Measurements from ENCODE around the gene KXD1.

KXD1 gene

GRCh38 chr19:18611327-18612050 lies 53.8 kb downstream of the KXD1 start:
- H3K4me2 ChIP-seq (ENCODE audit: low read length), result peak overlapping the region; percentile 46

GRCh38 chr19:18612051-18612771 lies 54.5 kb downstream of the KXD1 start:
- no peaks in the 10 kb centered on the region for H3K9me2 ChIP-seq (replicated peaks; ENCODE audit: control insufficient read depth, low read length)
- H3K4me1 ChIP-seq (ENCODE audit: control insufficient read depth, low read length), result peaks cover 21% of the 10 kb centered on the region
- H3K36me3 ChIP-seq (ENCODE audit: control insufficient read depth, low read length), result no peaks in the 10 kb centered on the region
- no peaks in the 10 kb centered on the region for H3F3A ChIP-seq (ENCODE audit: control insufficient read depth, insufficient read depth)
- H3K4me2 ChIP-seq (ENCODE audit: low read length), result peak overlapping the region; percentile 46
- H4K20me1 ChIP-seq (ENCODE audit: control insufficient read depth, insufficient read depth, low read depth, low read length), result no peaks in the 10 kb centered on the region
- H3K27me3 ChIP-seq (ENCODE audit: control insufficient read depth, low read length), result peaks cover 82% of the 10 kb centered on the region
- H3K9me3 ChIP-seq (ENCODE audit: control insufficient read depth, insufficient read depth, low read length), result no peaks in the 10 kb centered on the region
- peak overlapping the region; percentile 42 for H3K4me3 ChIP-seq (ENCODE audit: low read length)
- no peaks in the 10 kb centered on the region for H3K79me2 ChIP-seq (ENCODE audit: control insufficient read depth, low read length)
- no peak; the same call in none of the 2 replicates for TF ChIP-seq EZH2phosphoT487 (IDR thresholded peaks at IDR 0.05; ENCODE audit: borderline replicate concordance, low read length)
- TF ChIP-seq CTCF (IDR thresholded peaks at IDR 0.05; ENCODE audit: low read depth, low read length, poor library complexity, severe bottlenecking), result no peak
- no peak overlapping the region for H3K27ac ChIP-seq (ENCODE audit: low read depth, low read length)

More at GRCh38 chr19:18611327-18612050, 53.8 kb downstream of the KXD1 start:
- Histone ChIP-seq H3K27me3 (ENCODE audit: control insufficient read depth, low read length) (peaks cover 83% of the 10 kb centered on the region), H3K27ac (ENCODE audit: low read depth, low read length) (no peak overlapping the region), H4K20me1 (ENCODE audit: control insufficient read depth, insufficient read depth, low read depth, low read length) (no peaks in the 10 kb centered on the region), H3K9me3 (ENCODE audit: control insufficient read depth, insufficient read depth, low read length) (no peaks in the 10 kb centered on the region), H3K9me2 (replicated peaks; ENCODE audit: control insufficient read depth, low read length) (no peaks in the 10 kb centered on the region), H3K36me3 (ENCODE audit: control insufficient read depth, low read length) (no peaks in the 10 kb centered on the region), H3K79me2 (ENCODE audit: control insufficient read depth, low read length) (no peaks in the 10 kb centered on the region), H3K4me1 (ENCODE audit: control insufficient read depth, low read length) (peaks cover 21% of the 10 kb centered on the region), H3F3A (ENCODE audit: control insufficient read depth, insufficient read depth) (no peaks in the 10 kb centered on the region), H3K4me3 (ENCODE audit: low read length) (peak overlapping the region; percentile 42)
- TF ChIP-seq EZH2phosphoT487 (IDR thresholded peaks at IDR 0.05; ENCODE audit: borderline replicate concordance, low read length) (0 out of 2 replicates have a peak, but pooled peaks have one; percentile 92), CTCF (IDR thresholded peaks at IDR 0.05; ENCODE audit: low read depth, low read length, poor library complexity, severe bottlenecking) (no peak)

GRCh38 chr19:18612772-18613588 lies 55.3 kb downstream of the KXD1 start, which contains the start of gene TMEM59L:
TSS of gene TMEM59L (plus strand) at chr19:18612870. CDS start at chr19:18612959, 89 bp downstream.
- H3K79me2 ChIP-seq (ENCODE audit: control insufficient read depth, low read length), result no peaks in the 10 kb centered on the region
- H3K27me3 ChIP-seq (ENCODE audit: control insufficient read depth, low read length), result peaks cover 75% of the 10 kb centered on the region
- peaks cover 21% of the 10 kb centered on the region for H3K4me1 ChIP-seq (ENCODE audit: control insufficient read depth, low read length)
- H3K9me3 ChIP-seq (ENCODE audit: control insufficient read depth, insufficient read depth, low read length), result no peaks in the 10 kb centered on the region
- H3F3A ChIP-seq (ENCODE audit: control insufficient read depth, insufficient read depth), result no peaks in the 10 kb centered on the region
- H3K4me2 ChIP-seq (ENCODE audit: low read length), result peak within 1 kb of the TSS; percentile 46
- H3K4me3 ChIP-seq (ENCODE audit: low read length), result peak within 1 kb of the TSS; percentile 42
- H4K20me1 ChIP-seq (ENCODE audit: control insufficient read depth, insufficient read depth, low read depth, low read length), result no peaks in the 10 kb centered on the region
- H3K9me2 ChIP-seq (replicated peaks; ENCODE audit: control insufficient read depth, low read length), result no peaks in the 10 kb centered on the region
- no peaks in the 10 kb centered on the region for H3K36me3 ChIP-seq (ENCODE audit: control insufficient read depth, low read length)
- TF ChIP-seq CTCF (IDR thresholded peaks at IDR 0.05; ENCODE audit: low read depth, low read length, poor library complexity, severe bottlenecking) (no peak), EZH2phosphoT487 (IDR thresholded peaks at IDR 0.05; ENCODE audit: borderline replicate concordance, low read length) (peak; percentile 99)
- H3K27ac ChIP-seq (ENCODE audit: low read depth, low read length), result no peak within 1 kb of the TSS
